HG03039 (cell line): Measurements from ENCODE around the gene ZFYVE21.
A peak's percentile ranks its signal among the peaks of the same experiment; 100 is the strongest.
"Not testable (repeated sequence)": the region's sequence is repeated elsewhere in the genome, so short reads cannot be mapped to it uniquely, and the experiment has no call there.

Experiments
- ATAC-seq: cut with Tn5 transposase; IDR thresholded peaks from one replicate; pipeline ENCODE4 v1.9.1; 2021; ENCODE audit warnings: mild to moderate bottlenecking, moderate library complexity; ENCODE audit not compliant: unreplicated experiment

Gene ZFYVE21

DNA sequence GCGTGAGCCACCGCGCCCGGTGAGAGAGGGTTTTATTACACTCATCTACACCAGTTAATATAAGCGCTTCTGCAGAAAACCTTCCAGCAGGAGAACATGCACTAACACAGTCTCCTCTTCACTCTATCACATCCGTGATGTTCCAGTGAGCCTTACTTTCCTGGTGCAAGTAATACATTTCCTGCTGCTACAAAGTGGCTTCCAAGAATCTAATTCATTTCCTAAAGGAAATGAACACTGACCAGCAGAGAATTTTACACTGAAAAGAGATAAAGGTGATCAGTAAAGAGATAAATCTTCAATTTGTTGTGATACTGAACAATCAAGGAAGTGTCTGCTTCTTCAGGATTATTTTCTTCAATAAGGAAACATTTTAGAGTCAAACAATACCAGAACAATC lies 39.5 kb downstream of the ZFYVE21 start:
- ATAC-seq = no peak

GRCh38 chr14:103758059-103758776 lies 42.6 kb downstream of the ZFYVE21 start:
- ATAC-seq = no peak

DNA sequence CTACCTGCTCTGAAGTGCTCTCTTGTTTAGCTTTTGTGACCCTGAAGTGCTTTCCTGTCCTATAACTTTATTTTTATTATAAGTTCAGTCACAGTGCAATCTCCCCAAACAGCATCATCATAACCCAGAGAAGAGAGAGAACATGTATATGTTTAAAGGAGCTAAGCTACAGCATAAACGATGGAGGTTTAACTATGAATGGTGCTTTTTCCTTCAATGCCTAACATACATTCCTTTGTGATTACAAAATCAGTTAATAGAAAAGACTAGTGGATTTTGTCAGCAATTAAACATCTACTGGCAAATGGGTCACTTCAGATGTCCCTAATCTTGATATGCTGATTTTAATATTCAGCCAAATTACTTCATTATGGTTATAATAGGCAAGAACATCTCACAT lies 46.4 kb downstream of the ZFYVE21 start:
- ATAC-seq = no peak

- ATAC-seq = no peak
Observed at GRCh38 chr14:103762541-103762940, 46.9 kb downstream of the ZFYVE21 start.

- peak; percentile 68 for ATAC-seq
Observed at GRCh38 chr14:103763730-103764488, 48.3 kb downstream of the ZFYVE21 start.

DNA sequence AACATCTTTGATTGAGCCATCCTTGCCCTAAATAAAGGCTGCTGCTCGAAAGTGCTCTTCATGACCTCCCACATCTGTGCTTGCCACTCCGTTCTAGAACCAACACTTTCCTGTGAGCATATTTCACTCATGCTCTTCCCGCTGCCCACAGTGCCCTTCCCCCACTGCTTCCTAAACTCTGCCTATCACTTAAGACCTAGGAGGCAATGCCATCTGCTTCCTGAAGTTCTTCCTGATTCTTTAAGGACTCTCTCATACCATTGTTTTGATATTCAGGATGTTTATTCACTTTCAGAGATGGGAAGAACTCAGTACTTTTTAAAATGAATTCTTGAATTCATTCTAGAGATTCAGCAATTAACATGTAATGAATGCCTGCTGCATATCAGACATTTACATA lies 49.9 kb downstream of the ZFYVE21 start:
- ATAC-seq = no peak

DNA sequence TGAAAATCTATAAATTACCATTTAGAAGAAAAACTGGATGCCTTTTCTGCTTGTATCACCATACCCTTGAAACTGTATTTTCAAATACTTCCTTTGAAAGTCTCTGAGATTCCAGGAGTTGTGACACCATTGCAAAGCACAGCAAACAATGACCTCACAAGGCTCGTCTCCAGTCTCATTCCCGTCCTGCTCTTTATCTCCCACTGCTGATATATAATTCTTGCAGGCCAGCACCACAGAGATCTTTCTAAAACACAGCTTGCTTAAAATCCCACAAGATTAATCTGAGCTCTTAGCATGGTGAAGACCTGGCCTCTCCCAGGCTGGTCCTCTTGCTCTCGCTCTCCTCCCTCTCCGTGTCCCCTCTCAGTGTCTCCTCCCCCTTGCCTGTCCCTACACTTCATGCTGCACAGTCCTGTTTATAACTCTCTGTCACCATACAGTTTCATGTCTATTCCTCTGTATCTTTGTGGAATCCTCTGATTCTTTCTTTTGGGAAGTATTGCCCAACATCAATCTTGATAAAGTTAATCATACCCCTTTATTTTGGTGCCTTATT lies 51.8 kb downstream of the ZFYVE21 start:
- no peak for ATAC-seq

- ATAC-seq = no peak
Observed at GRCh38 chr14:103770500-103770899, 54.9 kb downstream of the ZFYVE21 start.

GRCh38 chr14:103770902-103771301 lies 55.3 kb downstream of the ZFYVE21 start:
- no peak for ATAC-seq

- no peak for ATAC-seq
Observed at GRCh38 chr14:103772078-103772712, 56.6 kb downstream of the ZFYVE21 start.

DNA sequence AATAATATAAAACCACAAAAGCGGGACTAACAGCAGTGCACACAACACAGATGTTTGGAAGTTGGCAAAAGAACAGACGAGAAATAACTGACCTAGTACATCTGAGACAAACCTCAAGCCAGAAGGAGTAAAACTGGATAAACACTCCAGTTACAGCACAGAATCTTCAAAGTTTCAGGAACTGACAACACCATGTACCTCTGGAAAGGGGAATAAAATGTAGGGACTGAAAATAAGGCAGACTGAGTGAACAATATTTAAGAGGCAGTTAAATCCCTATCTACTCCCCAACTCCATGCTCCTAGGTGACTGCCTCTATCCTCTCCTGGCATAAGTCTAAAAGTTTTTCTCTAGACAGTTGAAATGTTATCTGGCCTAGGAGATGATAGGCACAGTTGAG lies 57.9 kb downstream of the ZFYVE21 start:
- ATAC-seq = no peak

DNA sequence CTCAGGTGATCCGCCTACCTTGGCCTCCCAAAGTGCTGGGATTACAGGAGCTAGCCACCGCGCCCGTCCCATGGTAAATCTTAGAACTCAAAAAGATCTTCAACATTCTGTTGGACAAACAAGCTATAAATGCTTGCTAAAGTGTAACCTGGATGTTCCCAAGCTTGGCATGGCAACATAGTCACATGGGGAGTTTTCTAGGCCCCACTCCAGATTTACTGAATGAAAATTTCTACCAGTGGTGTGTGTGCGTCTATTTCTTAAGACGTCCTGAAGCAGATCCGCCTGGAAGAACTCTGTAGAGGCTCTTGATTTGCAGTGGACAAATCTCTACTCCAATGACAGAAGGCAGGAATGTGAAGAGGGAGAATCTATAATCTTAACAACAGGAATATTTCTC lies 59.9 kb downstream of the ZFYVE21 start:
- ATAC-seq = no peak

DNA sequence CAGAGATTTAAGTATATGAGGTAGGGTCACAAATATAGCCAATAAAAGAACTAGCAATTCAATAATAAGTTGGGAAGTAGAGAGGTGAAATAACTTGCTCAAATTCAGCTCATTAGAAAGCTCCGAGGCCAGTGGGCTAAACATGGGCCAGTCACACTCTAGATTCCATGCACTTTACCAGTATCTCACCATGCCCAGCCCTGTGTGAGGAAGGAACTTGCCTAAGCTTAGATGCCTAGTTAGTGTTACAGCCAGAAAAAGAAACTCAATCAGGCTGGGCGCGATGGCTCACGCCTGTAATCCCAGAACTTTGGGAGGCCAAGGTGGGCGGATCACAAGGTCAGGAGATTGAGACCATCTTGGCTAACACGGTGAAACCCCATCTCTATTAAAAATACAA lies 60.7 kb downstream of the ZFYVE21 start:
- not testable (repeated sequence) for ATAC-seq

DNA sequence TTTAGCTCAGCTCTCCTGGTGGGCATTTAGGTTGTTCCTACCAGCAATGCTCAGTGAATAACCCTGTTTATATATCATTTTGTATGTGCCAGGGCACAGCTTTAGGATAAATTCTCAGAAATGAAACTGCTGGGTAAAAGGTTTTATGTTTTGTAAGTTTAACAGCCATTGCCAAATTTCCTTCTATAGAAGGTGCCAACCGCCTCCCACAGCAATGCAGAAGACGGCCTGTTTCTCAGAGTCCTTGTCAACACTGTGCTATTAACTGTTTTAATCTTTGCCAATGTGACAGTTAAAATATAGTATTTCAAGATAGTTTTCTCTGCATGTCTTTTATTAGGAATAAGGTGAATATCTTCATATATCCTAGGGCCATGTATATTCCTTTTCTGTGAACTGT lies 66.8 kb downstream of the ZFYVE21 start:
- no peak for ATAC-seq
